ENCODE results near the gene CLDN20. TPM values are rescaled to one million over a fixed set of nuclear protein-coding genes. Genes with fewer than 3 reads are reported as not detected.

Gene CLDN20
- total RNA-seq, 1 experiment from 2014 or later: not detected

GRCh38 chr6:155314773-155315515 is 51.1 kb downstream of the CLDN20 start:
- ChIA-PET POLR2A (interaction anchor here (0.6 kb wide), 2 partner anchors 101 to 280 kb away, joined by 5 to 7 read pairs; no protein-coding TSS in a partner anchor), CTCF (interaction anchor here (0.9 kb wide), 1 partner anchor 138 kb away, joined by 3 read pairs; no protein-coding TSS in a partner anchor)
- Histone ChIP-seq H3K27ac (ENCODE audit: low read length) (peak overlapping the region; percentile 98), H3K36me3 (ENCODE audit: control insufficient read depth, insufficient read depth, low read length) (peaks cover 6% of the 10 kb centered on the region), H3K4me3 (ENCODE audit: low read depth in 2 of 2, low read length in 2 of 2) (peak overlapping the region; percentile 80 to 97), H3K9me3 (ENCODE audit: control insufficient read depth, insufficient read depth, low read depth, low read length) (no peaks in the 10 kb centered on the region), H3K27me3 (ENCODE audit: control insufficient read depth, insufficient read depth, low read length) (no peaks in the 10 kb centered on the region), H3K4me1 (ENCODE audit: control insufficient read depth, insufficient read depth, low read length) (peaks cover 10% of the 10 kb centered on the region; the same call in 1 of the 2 replicates)
- peak; percentile 87 for DNase-seq (ENCODE audit: low read depth, low spot score)
- ATAC-seq: peak; percentile 76
- intact Hi-C loops (cut with micrococcal nuclease; ENCODE audit: unreplicated experiment): loop anchor here (10.0 kb wide), 1 partner anchor 130 kb away; no protein-coding TSS in a partner anchor
- in situ Hi-C loops (cut with HindIII; ENCODE audit: low pct_unique_long_range_greater_than_20kb, low sequenced_read_pairs): no loop called here
- TSS peak; percentile 95 for BruUV-seq (replicated peaks)
- peak; percentile 92 for TF ChIP-seq POLR2AphosphoS5 (IDR thresholded peaks at IDR 0.05; ENCODE audit: low read depth, low read length)
- TF ChIP-seq REST (IDR thresholded peaks at IDR 0.05; ENCODE audit: insufficient read depth in 1 of 2, low read depth in 2 of 2, low read length in 1 of 2): peak in 1 of 2 experiments; percentile 32; a peak in 1 of 4 replicates
- no peak for TF ChIP-seq TCF7L2 (IDR thresholded peaks at IDR 0.05; ENCODE audit: low read depth, low read length)

GRCh38 chr6:155315516-155315871 is 51.7 kb downstream of the CLDN20 start:
- Histone ChIP-seq H3K27ac (ENCODE audit: low read length) (peak overlapping the region; percentile 98), H3K4me1 (ENCODE audit: control insufficient read depth, insufficient read depth, low read length) (peaks cover 10% of the 10 kb centered on the region; the same call in 1 of the 2 replicates), H3K36me3 (ENCODE audit: control insufficient read depth, insufficient read depth, low read length) (peaks cover 4% of the 10 kb centered on the region), H3K9me3 (ENCODE audit: control insufficient read depth, insufficient read depth, low read depth, low read length) (no peaks in the 10 kb centered on the region), H3K4me3 (ENCODE audit: low read depth in 2 of 2, low read length in 2 of 2) (peak overlapping the region; percentile 80 to 97; a peak in 3 of 4 replicates), H3K27me3 (ENCODE audit: control insufficient read depth, insufficient read depth, low read length) (no peaks in the 10 kb centered on the region)
- no peak for ATAC-seq
- BruUV-seq (replicated peaks): no TSS peak
- ChIA-PET POLR2A (interaction anchor here (0.6 kb wide), 1 partner anchor 280 kb away, joined by 5 read pairs; no protein-coding TSS in a partner anchor), CTCF (no interaction called here)
- in situ Hi-C loops (cut with HindIII; ENCODE audit: low pct_unique_long_range_greater_than_20kb, low sequenced_read_pairs): no loop called here
- no peak for DNase-seq (ENCODE audit: low read depth, low spot score)
- intact Hi-C loops (cut with micrococcal nuclease; ENCODE audit: unreplicated experiment): loop anchor here (10.0 kb wide), 1 partner anchor 131 kb away; no protein-coding TSS in a partner anchor
- TF ChIP-seq REST (IDR thresholded peaks at IDR 0.05; ENCODE audit: insufficient read depth in 1 of 2, low read depth in 2 of 2, low read length in 1 of 2) (no peak), TCF7L2 (IDR thresholded peaks at IDR 0.05; ENCODE audit: low read depth, low read length) (no peak), CTCF (IDR thresholded peaks at IDR 0.05) (no peak), POLR2AphosphoS5 (IDR thresholded peaks at IDR 0.05; ENCODE audit: low read depth, low read length) (no peak), SIN3A (IDR thresholded peaks at IDR 0.05; ENCODE audit: borderline replicate concordance, insufficient read depth, low read depth, low read length) (no peak)

All from Panc1 (cell line).